ENCODE measurements around the gene MECR. TPM values are rescaled to one million over a fixed set of nuclear protein-coding genes. Genes with fewer than 3 reads are reported as not detected.

MECR gene
- total RNA-seq, 1 experiment from 2014 or later: 42.9 TPM

GRCh38 chr1:29186252-29186651 is 44.5 kb downstream of the MECR start (continued):
- TF ChIP-seq SRF (IDR thresholded peaks at IDR 0.05; ENCODE audit: low read depth): no peak
- no peak for TF ChIP-seq SIN3A (IDR thresholded peaks at IDR 0.05; ENCODE audit: low read depth)
- TF ChIP-seq, protein P1, sequence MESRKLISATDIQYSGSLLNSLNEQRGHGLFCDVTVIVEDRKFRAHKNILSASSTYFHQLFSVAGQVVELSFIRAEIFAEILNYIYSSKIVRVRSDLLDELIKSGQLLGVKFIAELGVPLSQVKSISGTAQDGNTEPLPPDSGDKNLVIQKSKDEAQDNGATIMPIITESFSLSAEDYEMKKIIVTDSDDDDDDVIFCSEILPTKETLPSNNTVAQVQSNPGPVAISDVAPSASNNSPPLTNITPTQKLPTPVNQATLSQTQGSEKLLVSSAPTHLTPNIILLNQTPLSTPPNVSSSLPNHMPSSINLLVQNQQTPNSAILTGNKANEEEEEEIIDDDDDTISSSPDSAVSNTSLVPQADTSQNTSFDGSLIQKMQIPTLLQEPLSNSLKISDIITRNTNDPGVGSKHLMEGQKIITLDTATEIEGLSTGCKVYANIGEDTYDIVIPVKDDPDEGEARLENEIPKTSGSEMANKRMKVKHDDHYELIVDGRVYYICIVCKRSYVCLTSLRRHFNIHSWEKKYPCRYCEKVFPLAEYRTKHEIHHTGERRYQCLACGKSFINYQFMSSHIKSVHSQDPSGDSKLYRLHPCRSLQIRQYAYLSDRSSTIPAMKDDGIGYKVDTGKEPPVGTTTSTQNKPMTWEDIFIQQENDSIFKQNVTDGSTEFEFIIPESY (IDR thresholded peaks at IDR 0.05; ENCODE audit: extremely low read depth, insufficient replicate concordance, low read length): no peak

DNA sequence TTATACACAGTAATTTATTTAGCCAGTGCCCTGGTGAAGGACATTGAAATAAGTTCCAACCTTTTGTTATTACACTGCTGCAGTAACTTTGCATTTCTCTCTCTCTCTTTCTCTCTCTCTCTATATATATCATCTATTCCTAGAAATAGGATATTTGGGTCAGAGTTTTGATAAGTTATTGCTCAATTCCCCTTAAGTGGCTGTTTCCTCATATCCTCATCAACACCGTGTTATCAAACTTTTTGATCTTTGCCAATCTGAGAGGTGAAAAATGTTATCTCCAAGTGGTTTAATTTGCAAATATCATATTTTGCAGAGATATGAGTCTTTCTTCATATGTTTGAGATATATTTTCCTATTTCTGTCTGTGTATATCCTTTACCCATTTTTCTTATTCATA is 47.4 kb downstream of the MECR start:
- Histone ChIP-seq H3K9ac (ENCODE audit: low read length) (no peak overlapping the region), H3K4me3 (replicated peaks in 1 of 2; ENCODE audit: low read depth in 1 of 2, low read length in 2 of 2) (no peak overlapping the region), H3K9me2 (ENCODE audit: insufficient read depth) (no peaks in the 10 kb centered on the region), H4K20me1 (ENCODE audit: insufficient read depth) (peaks cover 16% of the 10 kb centered on the region; the same call in 1 of the 2 replicates), H3K79me2 (ENCODE audit: insufficient read depth, low read length) (peaks cover 34% of the 10 kb centered on the region), H3K4me2 (ENCODE audit: low read length) (no peak overlapping the region), H3K27ac (ENCODE audit: low read depth, low read length) (no peak overlapping the region; the same call in 1 of the 2 replicates), H3K27me3 (ENCODE audit: insufficient read depth, low read length) (no peaks in the 10 kb centered on the region), H3K36me3 (ENCODE audit: control insufficient read depth in 1 of 2, insufficient read depth in 2 of 2, low read length in 2 of 2) (peaks cover 7% of the 10 kb centered on the region in 2 experiments; a peak in 2 of 4 replicates), H3K9me3 (ENCODE audit: control insufficient read depth in 1 of 2, insufficient read depth in 1 of 2, low read depth in 1 of 2, low read length in 2 of 2) (no peaks in the 10 kb centered on the region), H2AFZ (ENCODE audit: low read depth, low read length, poor library complexity, severe bottlenecking) (no peak overlapping the region), H3K4me1 (ENCODE audit: control insufficient read depth in 1 of 2, insufficient read depth in 2 of 2, low read length in 2 of 2) (peaks cover 14 to 20% of the 10 kb centered on the region in 2 experiments)
- ChIA-PET CTCF (interaction anchor here (0.8 to 2.2 kb wide), 2 partner anchors 19 to 306 kb away, joined by 3 to 6 read pairs; no protein-coding TSS in a partner anchor), RAD21 (ENCODE audit: low non-redundant PET in 1 of 2, low total read pairs in 2 of 2, uncharacterized antibody in 2 of 2, unreplicated experiment in 2 of 2) (no interaction called here), POLR2A (no interaction called here)
- BruUV-seq (replicated peaks): no TSS peak
- TF ChIP-seq, protein P1 (IDR thresholded peaks at IDR 0.05; ENCODE audit: extremely low read depth, insufficient replicate concordance, low read length): no peak
- TF ChIP-seq, protein P2, sequence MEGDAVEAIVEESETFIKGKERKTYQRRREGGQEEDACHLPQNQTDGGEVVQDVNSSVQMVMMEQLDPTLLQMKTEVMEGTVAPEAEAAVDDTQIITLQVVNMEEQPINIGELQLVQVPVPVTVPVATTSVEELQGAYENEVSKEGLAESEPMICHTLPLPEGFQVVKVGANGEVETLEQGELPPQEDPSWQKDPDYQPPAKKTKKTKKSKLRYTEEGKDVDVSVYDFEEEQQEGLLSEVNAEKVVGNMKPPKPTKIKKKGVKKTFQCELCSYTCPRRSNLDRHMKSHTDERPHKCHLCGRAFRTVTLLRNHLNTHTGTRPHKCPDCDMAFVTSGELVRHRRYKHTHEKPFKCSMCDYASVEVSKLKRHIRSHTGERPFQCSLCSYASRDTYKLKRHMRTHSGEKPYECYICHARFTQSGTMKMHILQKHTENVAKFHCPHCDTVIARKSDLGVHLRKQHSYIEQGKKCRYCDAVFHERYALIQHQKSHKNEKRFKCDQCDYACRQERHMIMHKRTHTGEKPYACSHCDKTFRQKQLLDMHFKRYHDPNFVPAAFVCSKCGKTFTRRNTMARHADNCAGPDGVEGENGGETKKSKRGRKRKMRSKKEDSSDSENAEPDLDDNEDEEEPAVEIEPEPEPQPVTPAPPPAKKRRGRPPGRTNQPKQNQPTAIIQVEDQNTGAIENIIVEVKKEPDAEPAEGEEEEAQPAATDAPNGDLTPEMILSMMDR (IDR thresholded peaks at IDR 0.05 in 2 of 3, conservative IDR thresholded peaks at IDR 0.05 in 1 of 3; ENCODE audit: borderline replicate concordance in 1 of 3, insufficient read depth in 1 of 3, low read depth in 2 of 3, low read length in 2 of 3): no peak
- TF ChIP-seq EZH2phosphoT487 (IDR thresholded peaks at IDR 0.05; ENCODE audit: borderline replicate concordance) (no peak), CEBPB (IDR thresholded peaks at IDR 0.05; ENCODE audit: low read depth) (no peak), CBX3 (IDR thresholded peaks at IDR 0.05; ENCODE audit: low read depth) (no peak), YY1 (IDR thresholded peaks at IDR 0.05; ENCODE audit: extremely low read depth, insufficient replicate concordance, low read depth, low read length) (no peak), SIN3A (IDR thresholded peaks at IDR 0.05; ENCODE audit: low read depth) (no peak), EZH2 (IDR thresholded peaks at IDR 0.05) (no peak), EGR1 (IDR thresholded peaks at IDR 0.05; ENCODE audit: low read depth) (no peak), JUND (IDR thresholded peaks at IDR 0.05) (no peak), POLR2AphosphoS5 (IDR thresholded peaks at IDR 0.05; ENCODE audit: low read depth, low read length) (no peak), RAD21 (IDR thresholded peaks at IDR 0.05; ENCODE audit: low read depth) (no peak), TCF7L2 (IDR thresholded peaks at IDR 0.05; ENCODE audit: borderline replicate concordance, extremely low read depth, insufficient read depth, insufficient read length) (no peak), ZFX (IDR thresholded peaks at IDR 0.05) (no peak), ELF1 (IDR thresholded peaks at IDR 0.05; ENCODE audit: borderline replicate concordance, low read depth) (no peak), SRF (IDR thresholded peaks at IDR 0.05; ENCODE audit: low read depth) (no peak), POLR2A (IDR thresholded peaks at IDR 0.05; ENCODE audit: borderline replicate concordance, extremely low read depth, insufficient read depth, insufficient read length) (no peak)
- DNase-seq (ENCODE audit: low read depth, low spot score): no peak
- intact Hi-C loops (cut with micrococcal nuclease): no loop called here
- ATAC-seq: no peak
